Liver (tissue), 9 donors: Measurements from ENCODE around the gene AQP12A. TPM values are rescaled to one million over a fixed set of nuclear protein-coding genes. Genes with fewer than 3 reads are reported as not detected.
A peak's percentile ranks its signal among the peaks of the same experiment; 100 is the strongest.

Experiments used
- DNase-seq: peaks from one replicate; pipeline ENCODE4 v3.0.0-alpha.2; 2017; ENCODE audit warnings: low spot score
- H3K27ac ChIP-seq, 2 donors: one replicate each; pipeline ENCODE4 v1.7.0; 2013; ENCODE audit warnings: inconsistent platforms in 2 of 2, low read length in 2 of 2, control low read depth in 1 of 2, low read depth in 1 of 2, mild to moderate bottlenecking in 1 of 2
- H3K27me3 ChIP-seq, 4 donors: one replicate each; pipeline versions ENCODE4 v1.6.1 to v1.7.0; 2013; ENCODE audit warnings: low read length in 3 of 4, inconsistent platforms in 1 of 4, mild to moderate bottlenecking in 1 of 4, moderate library complexity in 1 of 4; ENCODE audit not compliant: control insufficient read depth in 4 of 4, insufficient read depth in 4 of 4
- H3K36me3 ChIP-seq, 4 donors: one replicate each; pipeline versions ENCODE4 v1.6.1 to v1.7.0; 2013; ENCODE audit warnings: low read length in 3 of 4, mild to moderate bottlenecking in 3 of 4, low read depth in 1 of 4, moderate library complexity in 1 of 4; ENCODE audit not compliant: control insufficient read depth in 4 of 4, insufficient read depth in 3 of 4
- H3K4me1 ChIP-seq, 4 donors: one replicate each; pipeline versions ENCODE4 v1.6.1 to v1.7.0; 2013; ENCODE audit warnings: low read length in 3 of 4, mild to moderate bottlenecking in 3 of 4, moderate library complexity in 1 of 4; ENCODE audit not compliant: control insufficient read depth in 4 of 4, insufficient read depth in 4 of 4
- H3K4me3 ChIP-seq, 3 donors: one replicate each; pipeline versions ENCODE4 v1.6.1 to v1.7.0; 2013; ENCODE audit warnings: low read length in 3 of 3, control low read depth in 1 of 3, low read depth in 1 of 3, mild to moderate bottlenecking in 1 of 3
- H3K9ac ChIP-seq, 2 donors: one replicate each; pipeline ENCODE4 v1.7.0; 2013; ENCODE audit warnings: low read length in 2 of 2, mild to moderate bottlenecking in 2 of 2, moderate library complexity in 2 of 2, control low read depth in 1 of 2, low read depth in 1 of 2
- H3K9me3 ChIP-seq, 4 donors: one replicate each; pipeline versions ENCODE4 v1.6.1 to v1.7.0; 2013; ENCODE audit warnings: low read length in 3 of 4; ENCODE audit not compliant: control insufficient read depth in 4 of 4
- EGR1 ChIP-seq, 2 donors: IDR thresholded peaks; 2 replicates each; pipeline ENCODE4 v1.6.1; 2016 to 2018; ENCODE audit warnings: antibody characterized with exemption in 2 of 2, low read depth in 2 of 2
- FOXA2 ChIP-seq: IDR thresholded peaks from 2 replicates; pipeline ENCODE4 v1.6.1; 2016; ENCODE audit warnings: antibody characterized with exemption
- GABPA ChIP-seq, 2 donors: IDR thresholded peaks in 1 of 2; conservative IDR thresholded peaks in 1 of 2; 2 replicates each; pipeline ENCODE4 v1.6.1; 2016; ENCODE audit warnings: antibody characterized with exemption in 2 of 2, mild to moderate bottlenecking in 1 of 2, moderate library complexity in 1 of 2
- NR2F2 ChIP-seq: IDR thresholded peaks from 2 replicates; pipeline ENCODE4 v1.6.1; 2016; ENCODE audit warnings: antibody characterized with exemption
- REST ChIP-seq: IDR thresholded peaks from 2 replicates; pipeline ENCODE4 v1.6.1; 2016; ENCODE audit warnings: antibody characterized with exemption, mild to moderate bottlenecking
- SP1 ChIP-seq: IDR thresholded peaks from 2 replicates; pipeline ENCODE4 v1.6.1; 2018; ENCODE audit warnings: antibody characterized with exemption, mild to moderate bottlenecking
- YY1 ChIP-seq: IDR thresholded peaks from 2 replicates; pipeline ENCODE4 v1.6.1; 2016; ENCODE audit warnings: antibody characterized with exemption, mild to moderate bottlenecking
- ZBTB33 ChIP-seq: IDR thresholded peaks from 2 replicates; pipeline ENCODE4 v1.6.1; 2016; ENCODE audit warnings: antibody characterized with exemption
- WGBS: extraction: QIAGEN DNeasy Blood & Tissue Kit; methylation state at CpG from one replicate; pipeline ENCODE4 v1.1.7; 2013; 5-methylcytosine and 5-hydroxymethylcytosine counted together
- polyA plus RNA-seq, 2 donors: library from polyadenylated mRNA; stranded (reverse) in 1 of 2; unstranded in 1 of 2; fragments of 200-250 nt in 1 of 2; fragments of >200 nt in 1 of 2; fragmentation: Nextera tagmentation in 1 of 2; extraction: Ambion mirVana in 1 of 2; gene quantifications; one replicate each; pipeline versions ENCODE4 v1.2.1 to v1.2.3, GENCODE V29; 2013 to 2015
- total RNA-seq, 2 donors: library from RNA; depleted of rRNA; stranded (reverse); fragments of >200 nt; gene quantifications; one replicate each; pipeline ENCODE4 v1.2.3, GENCODE V29; 2014
- TF ChIP-seq, protein P1 (sequence below): IDR thresholded peaks from 2 replicates; pipeline ENCODE4 v1.6.1; 2016; ENCODE audit warnings: antibody characterized with exemption
- donor health status: healthy.
- donor health status: healthy.
- donor health status: healthy.
- donor health status: healthy.
- donor health status: healthy.

AQP12A gene
- total and polyA plus RNA-seq, 4 donors: not detected

DNA sequence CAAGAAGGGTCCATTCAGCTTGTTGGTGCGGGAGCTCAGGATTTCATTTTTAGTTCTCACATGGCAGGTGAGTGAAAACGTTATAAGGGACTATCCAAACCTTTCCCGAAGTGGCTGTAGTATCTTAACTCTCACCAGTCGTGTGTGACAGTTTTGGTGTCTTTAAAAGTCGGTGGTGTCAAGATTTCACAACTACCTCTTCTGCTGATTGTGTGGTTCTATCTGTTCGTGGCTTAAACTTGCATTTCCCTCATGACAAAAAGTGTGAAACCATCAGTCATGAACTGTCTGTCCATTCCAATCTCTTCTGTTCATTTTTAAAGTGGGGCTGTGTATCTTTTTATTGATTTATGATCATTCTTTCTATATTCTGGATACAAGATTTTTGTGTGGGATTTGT, 5.2 kb upstream of the AQP12A start:
- DNase-seq: no peak
- H3K27me3 ChIP-seq: no peaks in the 10 kb centered on the region
- no peaks in the 10 kb centered on the region for H3K36me3 ChIP-seq
- no peak overlapping the region for H3K4me3 ChIP-seq
- no peaks in the 10 kb centered on the region for H3K9me3 ChIP-seq
- H3K4me1 ChIP-seq: no peaks in the 10 kb centered on the region
- TF ChIP-seq EGR1 (IDR thresholded peaks at IDR 0.05; ENCODE audit: low read depth in 2 of 2) (no peak), REST (no peak), FOXA2 (no peak), ZBTB33 (no peak), NR2F2 (no peak), YY1 (no peak)
- TF ChIP-seq, protein P1, sequence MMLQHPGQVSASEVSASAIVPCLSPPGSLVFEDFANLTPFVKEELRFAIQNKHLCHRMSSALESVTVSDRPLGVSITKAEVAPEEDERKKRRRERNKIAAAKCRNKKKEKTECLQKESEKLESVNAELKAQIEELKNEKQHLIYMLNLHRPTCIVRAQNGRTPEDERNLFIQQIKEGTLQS: no peak
- H3K9ac ChIP-seq: no peak overlapping the region
- no peak overlapping the region for H3K27ac ChIP-seq
- WGBS: 43% methylated on average over 6 of the region's 6 CpGs

DNA sequence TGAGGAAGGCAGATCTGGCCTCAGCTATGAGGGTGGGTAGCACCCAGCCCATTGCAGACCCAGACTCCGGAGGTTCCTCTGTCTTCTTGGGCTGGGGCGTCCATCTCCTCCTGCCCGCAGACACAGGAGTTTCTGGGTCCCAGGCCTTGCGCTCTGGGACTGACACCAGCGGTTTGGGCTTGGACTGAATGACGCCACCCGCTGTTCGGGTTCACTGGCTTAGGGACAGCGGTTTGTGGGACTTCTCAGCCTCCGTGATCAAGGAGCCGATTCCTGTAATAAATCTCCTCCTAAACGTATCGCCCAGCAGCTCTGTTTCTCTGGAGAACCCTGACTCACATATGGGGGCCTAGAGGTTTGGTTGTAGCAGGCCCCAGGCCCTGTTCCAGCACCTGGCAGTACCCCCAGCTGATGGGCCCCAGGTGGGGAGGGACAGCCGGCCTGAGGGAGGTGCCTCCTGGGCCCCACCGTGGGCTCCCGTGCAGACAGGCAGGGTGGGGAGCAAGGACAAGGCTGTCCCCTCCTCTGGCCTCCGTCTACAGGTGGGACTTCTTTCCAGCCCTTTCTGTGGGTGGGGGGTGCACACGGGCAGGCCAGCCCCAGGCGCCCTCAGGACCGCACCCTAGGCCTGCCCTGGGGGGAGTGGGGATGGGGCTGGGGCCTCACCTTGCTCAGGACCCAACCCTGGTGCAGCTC, 4.5 kb upstream of the AQP12A start:
- DNase-seq: peak; percentile 27
- 81% methylated on average over 20 of the region's 20 CpGs for WGBS
- Histone ChIP-seq H3K9ac (no peak overlapping the region), H3K4me1 (no peaks in the 10 kb centered on the region), H3K9me3 (no peaks in the 10 kb centered on the region), H3K27ac (no peak overlapping the region), H3K4me3 (no peak overlapping the region), H3K27me3 (no peaks in the 10 kb centered on the region), H3K36me3 (no peaks in the 10 kb centered on the region)
- TF ChIP-seq GABPA (IDR thresholded peaks at IDR 0.05 in 1 of 2, conservative IDR thresholded peaks at IDR 0.05 in 1 of 2): no peak
- no peak for TF ChIP-seq SP1
- no peak for TF ChIP-seq REST
- no peak for TF ChIP-seq ZBTB33
- TF ChIP-seq EGR1 (IDR thresholded peaks at IDR 0.05; ENCODE audit: low read depth in 2 of 2): no peak
